PC-9 (cell line): ENCODE measurements around the gene YY1.

Source experiments
- CTCF ChIP-seq: fragments of 200-600 bp; sonication (generic); conservative IDR thresholded peaks from 2 replicates; pipeline ENCODE4 v1.6.1; 2017; ENCODE audit warnings: mixed run types, antibody characterized with exemption, mild to moderate bottlenecking, moderate library complexity
- EZH2 ChIP-seq: fragments of 200-600 bp; sonication (generic); IDR thresholded peaks from 2 replicates; pipeline ENCODE4 v1.8.0; 2017; ENCODE audit warnings: antibody characterized with exemption, low read depth

GRCh38 chr14:100211366-100211765, 27.6 kb upstream of the YY1 start:
- TF ChIP-seq CTCF (no peak), EZH2 (no peak)
